ENCODE measurements around the gene REXO4. TPM values are rescaled to one million over a fixed set of nuclear protein-coding genes. Genes with fewer than 3 reads are reported as not detected.
A peak's percentile ranks its signal among the peaks of the same experiment; 100 is the strongest.

Gene REXO4
- total and polyA plus RNA-seq, 10 of the 15 experiments (the other 5 are each of a cell fraction or from before 2014, with no cell fraction given): 2.7 to 43.9 (median 30.5) TPM

DNA sequence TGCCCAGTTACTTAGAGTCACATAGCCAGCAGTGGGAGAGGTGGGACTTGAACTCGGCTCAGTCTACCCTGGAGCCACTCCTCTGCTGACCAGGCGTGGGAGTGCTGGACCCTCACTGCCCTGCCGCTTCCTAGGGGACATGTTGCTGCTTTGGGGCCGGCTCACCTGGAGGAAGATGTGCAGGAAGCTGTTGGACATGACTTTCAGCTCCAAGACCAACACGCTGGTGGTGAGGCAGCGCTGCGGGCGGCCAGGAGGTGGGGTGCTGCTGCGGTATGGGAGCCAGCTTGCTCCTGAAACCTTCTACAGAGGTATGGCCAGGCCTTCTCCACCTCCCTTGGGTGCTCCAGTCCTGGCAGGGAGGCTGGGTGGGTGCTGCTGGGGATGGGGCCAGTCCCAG, 38.6 kb upstream of the REXO4 start:
- 41% methylated on average over 9 of the region's 9 CpGs for WGBS (ENCODE audit: insufficient coverage, insufficient replicate concordance, low lambda C conversion rate, missing lambda C conversion rate)
- no TSS peak for BruUV-seq (replicated peaks)
- FAIRE-seq (no peak), ATAC-seq (no peak), DNase-seq (ENCODE audit: low read depth, low spot score) (no peak)
- H3K36me3 ChIP-seq (ENCODE audit: control insufficient read depth in 2 of 2, insufficient read depth in 2 of 2, low read length in 1 of 2): no peaks in the 10 kb centered on the region
- no peaks in the 10 kb centered on the region for H3K9me3 ChIP-seq (replicated peaks; ENCODE audit: control insufficient read depth, insufficient read depth, low read length)
- no peaks in the 10 kb centered on the region for H4K20me1 ChIP-seq (ENCODE audit: control insufficient read depth, insufficient read depth)
- ChIA-PET RAD21 (ENCODE audit: unreplicated experiment) (no interaction called here), CTCF (no interaction called here), POLR2A (no interaction called here), SMC1A (ENCODE audit: uncharacterized antibody, unreplicated experiment) (no interaction called here)
- no peaks in the 10 kb centered on the region for H3K79me2 ChIP-seq (ENCODE audit: control insufficient read depth, insufficient read depth, low read length)
- H3K27ac ChIP-seq (ENCODE audit: control insufficient read depth, insufficient read depth): no peak overlapping the region
- H3K9ac ChIP-seq (ENCODE audit: control insufficient read depth, insufficient read depth, low read length): no peak overlapping the region
- intact Hi-C loops (cut with micrococcal nuclease; ENCODE audit: unreplicated experiment) (no loop called here), in situ Hi-C loops (cut with MboI) (no loop called here)
- no peak overlapping the region for H3K4me2 ChIP-seq (ENCODE audit: control insufficient read depth, insufficient read depth)
- no peak overlapping the region for H2AFZ ChIP-seq (ENCODE audit: control insufficient read depth, low read depth, low read length)
- TF ChIP-seq, protein P1, sequence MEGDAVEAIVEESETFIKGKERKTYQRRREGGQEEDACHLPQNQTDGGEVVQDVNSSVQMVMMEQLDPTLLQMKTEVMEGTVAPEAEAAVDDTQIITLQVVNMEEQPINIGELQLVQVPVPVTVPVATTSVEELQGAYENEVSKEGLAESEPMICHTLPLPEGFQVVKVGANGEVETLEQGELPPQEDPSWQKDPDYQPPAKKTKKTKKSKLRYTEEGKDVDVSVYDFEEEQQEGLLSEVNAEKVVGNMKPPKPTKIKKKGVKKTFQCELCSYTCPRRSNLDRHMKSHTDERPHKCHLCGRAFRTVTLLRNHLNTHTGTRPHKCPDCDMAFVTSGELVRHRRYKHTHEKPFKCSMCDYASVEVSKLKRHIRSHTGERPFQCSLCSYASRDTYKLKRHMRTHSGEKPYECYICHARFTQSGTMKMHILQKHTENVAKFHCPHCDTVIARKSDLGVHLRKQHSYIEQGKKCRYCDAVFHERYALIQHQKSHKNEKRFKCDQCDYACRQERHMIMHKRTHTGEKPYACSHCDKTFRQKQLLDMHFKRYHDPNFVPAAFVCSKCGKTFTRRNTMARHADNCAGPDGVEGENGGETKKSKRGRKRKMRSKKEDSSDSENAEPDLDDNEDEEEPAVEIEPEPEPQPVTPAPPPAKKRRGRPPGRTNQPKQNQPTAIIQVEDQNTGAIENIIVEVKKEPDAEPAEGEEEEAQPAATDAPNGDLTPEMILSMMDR (IDR thresholded peaks at IDR 0.05 in 2 of 3, conservative IDR thresholded peaks at IDR 0.05 in 1 of 3; ENCODE audit: control insufficient read depth in 2 of 3, extremely low read depth in 1 of 3, insufficient read depth in 1 of 3, low read depth in 3 of 3, low read length in 3 of 3): peak; percentile 22 to 39 (median 32); a peak in 4 of 6 replicates
- TF ChIP-seq, protein P2, sequence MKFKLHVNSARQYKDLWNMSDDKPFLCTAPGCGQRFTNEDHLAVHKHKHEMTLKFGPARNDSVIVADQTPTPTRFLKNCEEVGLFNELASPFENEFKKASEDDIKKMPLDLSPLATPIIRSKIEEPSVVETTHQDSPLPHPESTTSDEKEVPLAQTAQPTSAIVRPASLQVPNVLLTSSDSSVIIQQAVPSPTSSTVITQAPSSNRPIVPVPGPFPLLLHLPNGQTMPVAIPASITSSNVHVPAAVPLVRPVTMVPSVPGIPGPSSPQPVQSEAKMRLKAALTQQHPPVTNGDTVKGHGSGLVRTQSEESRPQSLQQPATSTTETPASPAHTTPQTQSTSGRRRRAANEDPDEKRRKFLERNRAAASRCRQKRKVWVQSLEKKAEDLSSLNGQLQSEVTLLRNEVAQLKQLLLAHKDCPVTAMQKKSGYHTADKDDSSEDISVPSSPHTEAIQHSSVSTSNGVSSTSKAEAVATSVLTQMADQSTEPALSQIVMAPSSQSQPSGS (IDR thresholded peaks at IDR 0.05; ENCODE audit: low read length): no peak
- no peaks in the 10 kb centered on the region; a peak in 2 of 4 replicates for H3K27me3 ChIP-seq (replicated peaks in 1 of 2; ENCODE audit: control insufficient read depth in 2 of 2, insufficient read depth in 2 of 2, low read length in 1 of 2)
- no peak overlapping the region for H3K4me3 ChIP-seq
- peaks cover 9% of the 10 kb centered on the region for H3K4me1 ChIP-seq (ENCODE audit: control insufficient read depth, insufficient read depth, low read length)

DNA sequence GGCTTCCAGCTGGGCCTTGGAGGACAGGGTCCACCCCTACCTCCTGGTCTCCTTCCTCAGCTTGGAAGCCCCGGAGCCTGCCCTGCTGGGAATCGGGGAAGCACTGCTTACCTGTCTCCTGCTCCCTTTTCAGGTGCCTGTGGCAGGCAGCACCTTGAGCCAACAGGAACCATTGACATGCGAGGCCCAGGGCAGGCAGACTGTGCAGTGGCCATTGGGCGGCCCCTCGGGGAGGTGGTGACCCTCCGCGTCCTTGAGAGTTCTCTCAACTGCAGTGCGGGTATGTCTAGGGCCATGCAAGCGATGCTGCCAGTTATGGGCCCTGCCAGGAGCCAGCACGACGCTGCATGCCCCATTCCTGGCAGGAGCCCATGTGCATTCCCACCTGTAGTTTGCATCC, 38.1 kb upstream of the REXO4 start:
- RAD21 ChIA-PET (ENCODE audit: unreplicated experiment): no interaction called here
- CTCF ChIA-PET: no interaction called here
- Histone ChIP-seq H4K20me1 (ENCODE audit: control insufficient read depth, insufficient read depth) (no peaks in the 10 kb centered on the region), H3K9me3 (replicated peaks; ENCODE audit: control insufficient read depth, insufficient read depth, low read length) (no peaks in the 10 kb centered on the region), H3K4me1 (ENCODE audit: control insufficient read depth, insufficient read depth, low read length) (peaks cover 6% of the 10 kb centered on the region), H3K4me2 (ENCODE audit: control insufficient read depth, insufficient read depth) (no peak overlapping the region), H3K36me3 (ENCODE audit: control insufficient read depth in 2 of 2, insufficient read depth in 2 of 2, low read length in 1 of 2) (no peaks in the 10 kb centered on the region), H3K27ac (ENCODE audit: control insufficient read depth, insufficient read depth) (no peak overlapping the region), H3K9ac (ENCODE audit: control insufficient read depth, insufficient read depth, low read length) (no peak overlapping the region), H3K4me3 (no peak overlapping the region), H2AFZ (ENCODE audit: control insufficient read depth, low read depth, low read length) (no peak overlapping the region), H3K27me3 (replicated peaks in 1 of 2; ENCODE audit: control insufficient read depth in 2 of 2, insufficient read depth in 2 of 2, low read length in 1 of 2) (no peaks in the 10 kb centered on the region; a peak in 2 of 4 replicates), H3K79me2 (ENCODE audit: control insufficient read depth, insufficient read depth, low read length) (no peaks in the 10 kb centered on the region)
- FAIRE-seq: no peak
- BruUV-seq (replicated peaks): no TSS peak
- intact Hi-C loops (cut with micrococcal nuclease; ENCODE audit: unreplicated experiment) (no loop called here), in situ Hi-C loops (cut with MboI) (no loop called here)
- 56% methylated on average over 11 of the region's 11 CpGs for WGBS (ENCODE audit: insufficient coverage, insufficient replicate concordance, low lambda C conversion rate, missing lambda C conversion rate)
- ATAC-seq: no peak
- POLR2A ChIA-PET: no interaction called here
- SMC1A ChIA-PET (ENCODE audit: uncharacterized antibody, unreplicated experiment): no interaction called here
- no peak for DNase-seq (ENCODE audit: low read depth, low spot score)
- TF ChIP-seq MEF2B (IDR thresholded peaks at IDR 0.05; ENCODE audit: partially characterized antibody, poor library complexity, severe bottlenecking) (no peak), SMAD1 (IDR thresholded peaks at IDR 0.05; ENCODE audit: low read depth, partially characterized antibody) (no peak), JUND (IDR thresholded peaks at IDR 0.05; ENCODE audit: low read depth, low read length) (no peak), CBFB (IDR thresholded peaks at IDR 0.05; ENCODE audit: low read depth) (no peak)
- TF ChIP-seq, protein P3, sequence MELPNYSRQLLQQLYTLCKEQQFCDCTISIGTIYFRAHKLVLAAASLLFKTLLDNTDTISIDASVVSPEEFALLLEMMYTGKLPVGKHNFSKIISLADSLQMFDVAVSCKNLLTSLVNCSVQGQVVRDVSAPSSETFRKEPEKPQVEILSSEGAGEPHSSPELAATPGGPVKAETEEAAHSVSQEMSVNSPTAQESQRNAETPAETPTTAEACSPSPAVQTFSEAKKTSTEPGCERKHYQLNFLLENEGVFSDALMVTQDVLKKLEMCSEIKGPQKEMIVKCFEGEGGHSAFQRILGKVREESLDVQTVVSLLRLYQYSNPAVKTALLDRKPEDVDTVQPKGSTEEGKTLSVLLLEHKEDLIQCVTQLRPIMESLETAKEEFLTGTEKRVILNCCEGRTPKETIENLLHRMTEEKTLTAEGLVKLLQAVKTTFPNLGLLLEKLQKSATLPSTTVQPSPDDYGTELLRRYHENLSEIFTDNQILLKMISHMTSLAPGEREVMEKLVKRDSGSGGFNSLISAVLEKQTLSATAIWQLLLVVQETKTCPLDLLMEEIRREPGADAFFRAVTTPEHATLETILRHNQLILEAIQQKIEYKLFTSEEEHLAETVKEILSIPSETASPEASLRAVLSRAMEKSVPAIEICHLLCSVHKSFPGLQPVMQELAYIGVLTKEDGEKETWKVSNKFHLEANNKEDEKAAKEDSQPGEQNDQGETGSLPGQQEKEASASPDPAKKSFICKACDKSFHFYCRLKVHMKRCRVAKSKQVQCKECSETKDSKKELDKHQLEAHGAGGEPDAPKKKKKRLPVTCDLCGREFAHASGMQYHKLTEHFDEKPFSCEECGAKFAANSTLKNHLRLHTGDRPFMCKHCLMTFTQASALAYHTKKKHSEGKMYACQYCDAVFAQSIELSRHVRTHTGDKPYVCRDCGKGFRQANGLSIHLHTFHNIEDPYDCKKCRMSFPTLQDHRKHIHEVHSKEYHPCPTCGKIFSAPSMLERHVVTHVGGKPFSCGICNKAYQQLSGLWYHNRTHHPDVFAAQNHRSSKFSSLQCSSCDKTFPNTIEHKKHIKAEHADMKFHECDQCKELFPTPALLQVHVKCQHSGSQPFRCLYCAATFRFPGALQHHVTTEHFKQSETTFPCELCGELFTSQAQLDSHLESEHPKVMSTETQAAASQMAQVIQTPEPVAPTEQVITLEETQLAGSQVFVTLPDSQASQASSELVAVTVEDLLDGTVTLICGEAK (IDR thresholded peaks at IDR 0.05; ENCODE audit: borderline replicate concordance): no peak

Measured in GM12878 (cell line).